Measurements from ENCODE around the gene CLK4.

DNA sequence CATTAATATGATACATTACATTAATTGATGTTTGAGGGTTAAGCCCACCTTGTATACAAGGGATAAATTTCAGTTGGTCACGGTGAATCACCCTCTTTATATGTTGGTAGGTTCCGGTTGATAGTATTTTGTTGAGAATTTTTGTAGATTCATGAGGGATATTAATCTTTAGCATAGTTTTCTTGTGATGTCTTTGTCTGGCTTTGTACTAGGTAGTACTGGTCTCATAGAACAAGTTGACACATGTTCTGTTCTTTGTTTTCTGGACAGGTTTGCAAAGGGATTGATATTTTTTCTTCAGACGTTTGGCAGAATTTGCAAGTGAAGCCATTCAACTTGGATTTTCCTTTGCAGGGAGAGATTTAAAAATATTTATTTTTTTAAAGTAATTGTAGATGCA is 49.1 kb upstream of the CLK4 start:
- TF ChIP-seq EP300 (IDR thresholded peaks at IDR 0.05) (no peak), POLR2A (IDR thresholded peaks at IDR 0.05) (no peak), POLR2AphosphoS5 (IDR thresholded peaks at IDR 0.05) (no peak)
- TF ChIP-seq, protein P1, sequence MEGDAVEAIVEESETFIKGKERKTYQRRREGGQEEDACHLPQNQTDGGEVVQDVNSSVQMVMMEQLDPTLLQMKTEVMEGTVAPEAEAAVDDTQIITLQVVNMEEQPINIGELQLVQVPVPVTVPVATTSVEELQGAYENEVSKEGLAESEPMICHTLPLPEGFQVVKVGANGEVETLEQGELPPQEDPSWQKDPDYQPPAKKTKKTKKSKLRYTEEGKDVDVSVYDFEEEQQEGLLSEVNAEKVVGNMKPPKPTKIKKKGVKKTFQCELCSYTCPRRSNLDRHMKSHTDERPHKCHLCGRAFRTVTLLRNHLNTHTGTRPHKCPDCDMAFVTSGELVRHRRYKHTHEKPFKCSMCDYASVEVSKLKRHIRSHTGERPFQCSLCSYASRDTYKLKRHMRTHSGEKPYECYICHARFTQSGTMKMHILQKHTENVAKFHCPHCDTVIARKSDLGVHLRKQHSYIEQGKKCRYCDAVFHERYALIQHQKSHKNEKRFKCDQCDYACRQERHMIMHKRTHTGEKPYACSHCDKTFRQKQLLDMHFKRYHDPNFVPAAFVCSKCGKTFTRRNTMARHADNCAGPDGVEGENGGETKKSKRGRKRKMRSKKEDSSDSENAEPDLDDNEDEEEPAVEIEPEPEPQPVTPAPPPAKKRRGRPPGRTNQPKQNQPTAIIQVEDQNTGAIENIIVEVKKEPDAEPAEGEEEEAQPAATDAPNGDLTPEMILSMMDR (IDR thresholded peaks at IDR 0.05), result no peak

Data from gastroesophageal sphincter (tissue), 3 donors.